HG03135 (cell line): ENCODE data around the gene RAB40C.

Experiments
- ATAC-seq: cut with Tn5 transposase; IDR thresholded peaks from one replicate; pipeline ENCODE4 v1.9.1; 2021; ENCODE audit warnings: mild to moderate bottlenecking, moderate library complexity; ENCODE audit not compliant: unreplicated experiment

The RAB40C gene

GRCh38 chr16:678209-678857, 88.5 kb downstream of the RAB40C start:
- ATAC-seq = no peak
